BJ (cell line): Measurements from ENCODE around the gene STK33. TPM values are rescaled to one million over a fixed set of nuclear protein-coding genes. Genes with fewer than 3 reads are reported as not detected.

Experiments used
- CTCF ChIA-PET: fragments of 350-600 bp; formaldehyde crosslinking; extraction: SDS; loops from one replicate; lab custom pipeline; 2021; ENCODE audit warnings: antibody characterized with exemption, inconsistent platforms; lab: Yijun Ruan, JAX
- POLR2A ChIA-PET: fragments of 300-600 bp; sonication (Branson Sonifier 250); formaldehyde crosslinking; extraction: SDS; loops from one replicate; lab custom pipeline; 2021; ENCODE audit warnings: antibody characterized with exemption; lab: Charles Lee
- DNase-seq: peaks from one replicate; pipeline ENCODE4 v3.0.0-alpha.2; 2011; ENCODE audit warnings: low read depth
- H3K27me3 ChIP-seq: 2 replicates; pipeline ENCODE4 v1.6.0; 2011; ENCODE audit warnings: low read length; ENCODE audit not compliant: control insufficient read depth, insufficient read depth
- H3K36me3 ChIP-seq: 2 replicates; pipeline ENCODE4 v1.5.1; 2011; ENCODE audit warnings: low read length; ENCODE audit not compliant: control insufficient read depth, insufficient read depth
- H3K4me3 ChIP-seq: 2 replicates; pipeline ENCODE4 v1.5.1; 2011; ENCODE audit warnings: low read depth, mild to moderate bottlenecking, control low read depth, low read length
- polyA plus RNA-seq: library from polyadenylated mRNA; depleted of rRNA; stranded (reverse); fragments of >200 nt; gene quantifications from 2 replicates; pipeline ENCODE4 v1.2.3, GENCODE V29; 2011
- TF ChIP-seq, protein P1 (sequence below): IDR thresholded peaks from 2 replicates; pipeline ENCODE4 v1.5.1; 2011; ENCODE audit warnings: low read depth, mild to moderate bottlenecking, control low read depth, inconsistent platforms, low read length, moderate library complexity; ENCODE audit not compliant: insufficient read depth

STK33 gene
- polyA plus RNA-seq, 1 experiment: 3.0 TPM

DNA sequence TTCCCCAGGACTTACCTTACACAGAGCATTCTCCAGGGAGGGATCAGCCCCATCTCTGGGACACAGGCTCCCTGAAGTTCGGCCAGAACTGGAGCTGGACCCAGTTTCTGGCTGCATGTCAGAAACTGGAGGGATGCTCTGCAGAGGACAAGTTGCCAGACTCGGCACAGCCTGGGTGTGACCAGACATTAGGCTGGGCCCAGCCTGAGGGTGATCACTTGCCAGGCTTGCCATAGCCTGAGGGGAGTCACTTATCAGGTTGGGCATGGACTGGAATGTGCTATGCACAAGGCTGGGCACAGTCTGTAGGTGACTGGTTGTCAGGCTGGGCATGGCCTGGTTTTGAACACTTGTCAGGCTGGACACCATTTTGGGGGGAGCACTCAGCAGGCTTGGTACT is 30.7 kb upstream of the STK33 start:
- ChIA-PET CTCF (interaction anchor here (0.6 kb wide), 1 partner anchor 26 kb away, joined by 3 read pairs; no protein-coding TSS in a partner anchor), POLR2A (no interaction called here)
- TF ChIP-seq, protein P1, sequence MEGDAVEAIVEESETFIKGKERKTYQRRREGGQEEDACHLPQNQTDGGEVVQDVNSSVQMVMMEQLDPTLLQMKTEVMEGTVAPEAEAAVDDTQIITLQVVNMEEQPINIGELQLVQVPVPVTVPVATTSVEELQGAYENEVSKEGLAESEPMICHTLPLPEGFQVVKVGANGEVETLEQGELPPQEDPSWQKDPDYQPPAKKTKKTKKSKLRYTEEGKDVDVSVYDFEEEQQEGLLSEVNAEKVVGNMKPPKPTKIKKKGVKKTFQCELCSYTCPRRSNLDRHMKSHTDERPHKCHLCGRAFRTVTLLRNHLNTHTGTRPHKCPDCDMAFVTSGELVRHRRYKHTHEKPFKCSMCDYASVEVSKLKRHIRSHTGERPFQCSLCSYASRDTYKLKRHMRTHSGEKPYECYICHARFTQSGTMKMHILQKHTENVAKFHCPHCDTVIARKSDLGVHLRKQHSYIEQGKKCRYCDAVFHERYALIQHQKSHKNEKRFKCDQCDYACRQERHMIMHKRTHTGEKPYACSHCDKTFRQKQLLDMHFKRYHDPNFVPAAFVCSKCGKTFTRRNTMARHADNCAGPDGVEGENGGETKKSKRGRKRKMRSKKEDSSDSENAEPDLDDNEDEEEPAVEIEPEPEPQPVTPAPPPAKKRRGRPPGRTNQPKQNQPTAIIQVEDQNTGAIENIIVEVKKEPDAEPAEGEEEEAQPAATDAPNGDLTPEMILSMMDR: no peak
- Histone ChIP-seq H3K4me3 (no peak overlapping the region), H3K36me3 (peaks cover 16% of the 10 kb centered on the region), H3K27me3 (no peaks in the 10 kb centered on the region)
- DNase-seq: no peak

DNA sequence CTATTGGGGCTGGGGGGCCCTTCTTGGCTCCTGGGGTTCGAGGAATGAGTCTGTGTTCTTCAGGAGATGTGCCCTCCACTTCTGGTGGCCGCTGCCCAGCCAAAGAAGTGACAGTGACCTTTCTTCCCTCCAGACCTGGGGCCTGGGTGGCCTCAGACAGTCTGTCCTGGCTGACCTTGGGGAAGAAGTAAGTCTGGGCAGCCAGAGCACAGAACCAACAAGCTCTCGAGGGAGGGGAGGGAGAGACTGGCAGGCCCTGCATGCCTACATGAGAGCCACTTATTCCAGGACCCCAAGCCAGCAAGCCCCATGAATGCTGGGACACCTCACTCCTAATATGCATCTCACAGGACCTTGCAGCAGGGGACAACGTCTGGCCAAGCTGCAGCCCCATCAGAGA is 27.1 kb upstream of the STK33 start:
- ChIA-PET CTCF (interaction anchor here (1.0 kb wide), 1 partner anchor 17 kb away, joined by 3 read pairs; no protein-coding TSS in a partner anchor), POLR2A (no interaction called here)
- peaks cover 16% of the 10 kb centered on the region for H3K36me3 ChIP-seq
- no peak for DNase-seq
- TF ChIP-seq, protein P1: no peak
- H3K4me3 ChIP-seq: no peak overlapping the region
- H3K27me3 ChIP-seq: no peaks in the 10 kb centered on the region

DNA sequence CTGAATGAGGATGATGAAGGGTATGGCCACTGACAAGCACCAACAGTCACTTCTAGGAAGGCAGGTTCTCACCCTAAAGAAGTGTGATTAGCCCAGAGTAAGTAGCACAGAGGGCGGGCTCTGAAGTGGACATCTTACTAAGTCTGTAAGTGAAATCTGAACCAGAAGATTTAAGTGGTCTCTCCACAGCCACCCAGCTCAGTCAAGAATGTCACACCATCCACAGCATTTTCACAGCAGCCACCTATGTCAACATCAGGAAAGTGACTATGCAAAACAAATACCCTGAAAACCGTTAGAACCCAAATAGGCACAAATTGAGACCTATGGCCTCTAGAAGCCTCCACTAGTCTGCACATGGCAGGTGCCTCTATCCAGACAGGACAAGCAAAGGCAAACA is 23.0 kb upstream of the STK33 start:
- no peak for DNase-seq

DNA sequence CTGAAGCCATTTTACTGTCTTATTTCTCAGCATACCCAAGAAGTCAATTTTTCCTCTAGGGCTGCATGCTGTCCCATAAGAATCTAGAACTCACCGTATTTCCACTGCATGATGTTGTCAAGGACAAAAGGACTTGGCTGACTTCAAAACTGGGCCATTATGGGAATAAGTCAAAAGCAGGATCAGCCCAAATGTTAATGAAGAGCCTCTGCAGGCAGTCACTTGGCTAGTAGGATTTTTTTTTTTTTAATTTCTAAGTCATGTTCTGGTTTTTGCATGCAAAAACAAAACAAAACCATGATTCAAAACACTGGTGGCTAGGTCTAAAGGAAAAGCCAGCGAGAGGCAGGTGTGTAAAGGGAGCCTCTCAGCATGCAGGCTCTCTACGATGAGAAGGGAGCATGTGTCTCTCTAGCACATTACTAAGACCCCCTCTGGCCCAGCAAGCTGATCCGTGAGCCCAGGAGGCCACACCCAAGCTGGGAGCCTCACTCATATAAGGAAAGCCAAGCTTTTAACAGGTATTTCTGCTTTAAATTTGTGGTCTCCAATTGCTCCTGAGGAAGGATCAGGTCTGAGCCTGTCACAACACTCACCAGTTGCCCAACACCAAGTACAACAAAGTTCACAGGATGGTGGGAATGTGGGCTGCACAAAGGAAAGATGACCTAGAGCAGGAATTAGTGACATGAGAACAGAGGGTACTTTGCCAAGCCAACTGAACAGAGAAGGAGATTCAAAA is 21.4 kb upstream of the STK33 start:
- H3K36me3 ChIP-seq: no peaks in the 10 kb centered on the region
- no peak for DNase-seq
- H3K4me3 ChIP-seq: no peak overlapping the region
- CTCF ChIA-PET: no interaction called here
- POLR2A ChIA-PET: no interaction called here
- TF ChIP-seq, protein P1: no peak
- H3K27me3 ChIP-seq: no peaks in the 10 kb centered on the region

More for the DNA sequence above, 23.0 kb upstream of the STK33 start:
- TF ChIP-seq, protein P1: no peak
- Histone ChIP-seq H3K36me3 (peaks cover 6% of the 10 kb centered on the region), H3K27me3 (no peaks in the 10 kb centered on the region), H3K4me3 (no peak overlapping the region)
- CTCF ChIA-PET: interaction anchor here (1.0 kb wide), 1 partner anchor 14 kb away, joined by 3 read pairs; no protein-coding TSS in a partner anchor
- POLR2A ChIA-PET: no interaction called here

DNA sequence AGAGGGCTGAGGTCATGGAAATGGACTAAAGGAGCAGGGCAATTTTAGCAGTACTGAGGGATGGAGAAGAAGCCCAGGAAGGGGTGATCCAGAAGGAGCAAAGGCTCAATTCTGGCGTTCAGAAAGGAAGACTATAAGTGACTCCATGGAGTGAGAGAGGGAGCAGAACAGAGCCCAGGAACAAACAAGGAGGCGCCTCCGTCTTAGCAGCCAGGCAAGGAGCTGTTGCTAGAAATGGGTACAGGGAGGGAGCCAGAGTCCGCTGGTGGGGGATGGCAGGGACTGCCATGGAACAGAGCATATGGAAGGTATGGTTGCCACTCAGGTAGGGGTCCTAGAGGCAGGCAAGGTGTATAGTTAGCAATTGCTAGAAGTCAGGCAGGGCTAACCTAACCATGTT is 20.5 kb upstream of the STK33 start:
- CTCF ChIA-PET: no interaction called here
- TF ChIP-seq, protein P1: no peak
- Histone ChIP-seq H3K27me3 (no peaks in the 10 kb centered on the region), H3K4me3 (no peak overlapping the region), H3K36me3 (no peaks in the 10 kb centered on the region)
- no peak for DNase-seq
- POLR2A ChIA-PET: no interaction called here
